K562 (cell line): ENCODE measurements around the gene MYBPC3. TPM values are rescaled to one million over a fixed set of nuclear protein-coding genes. Genes with fewer than 3 reads are reported as not detected.

ENCODE experiments used
- ATAC-seq: fragments of 200-7000 bp; cut with Tn5 transposase; 3 replicates; pipeline ENCODE4 v1.9.1; 2020; ENCODE audit warnings: moderate library complexity
- BruUV-seq: library from RNA; stranded (reverse); fragments of 400-500 nt; replicated peaks from 2 replicates; lab custom pipeline; 2021; lab: Mats Ljungman, UMichigan
- CTCF ChIA-PET: fragments of 300-600 bp; formaldehyde crosslinking; extraction: SDS; loops from one replicate; lab custom pipeline; 2021; ENCODE audit warnings: low intra/inter-chr PET ratio; lab: Yijun Ruan, JAX
- POLR2A ChIA-PET: fragments of 300-600, 350-650 bp; sonication (Branson Sonifier 250); formaldehyde crosslinking; extraction: SDS; loops from one replicate; lab custom pipeline; 2021; ENCODE audit warnings: antibody characterized with exemption, inconsistent platforms; lab: Yijun Ruan, JAX
- DNase-seq, 4 experiments: peaks; one replicate each; pipeline versions ENCODE4 v3.0.0 to v3.0.0-alpha.2; 2011 to 2018; ENCODE audit warnings: low spot score in 3 of 4, mixed read lengths in 3 of 4; ENCODE audit errors: extremely low read depth in 1 of 4
- FAIRE-seq: peaks from 2 replicates; lab custom pipeline; 2011; peaks lifted over from hg19 to GRCh38; lab: Jason Lieb, UNC
- H2AFZ ChIP-seq: 2 replicates; pipeline ENCODE4 v1.6.0; 2011; ENCODE audit warnings: low read depth, low read length, control low read depth, inconsistent platforms
- H3K27ac ChIP-seq: fragments of 200-600 bp; 3 replicates; pipeline ENCODE4 v1.8.0; 2011; ENCODE audit warnings: low read depth, mild to moderate bottlenecking, control low read depth, inconsistent platforms, low read length, moderate library complexity, mixed read lengths; ENCODE audit errors: extremely low read depth
- H3K27me3 ChIP-seq, 2 experiments: fragments of 300-600 bp in 1 of 2; 2 replicates in 1 of 2; 3 replicates in 1 of 2; pipeline versions ENCODE4 v1.6.0 to v1.8.0; 2011; ENCODE audit warnings: inconsistent platforms in 2 of 2, low read length in 2 of 2, mild to moderate bottlenecking in 1 of 2, mixed read lengths in 1 of 2, moderate library complexity in 1 of 2; ENCODE audit not compliant: control insufficient read depth in 2 of 2, insufficient read depth in 2 of 2
- H3K36me3 ChIP-seq: fragments of 300-600 bp; 3 replicates; pipeline ENCODE4 v1.8.0; 2011; ENCODE audit warnings: mild to moderate bottlenecking, low read length, inconsistent platforms; ENCODE audit not compliant: control insufficient read depth, insufficient read depth
- H3K4me1 ChIP-seq, 2 experiments: fragments of 200-600 bp in 1 of 2; replicated peaks in 1 of 2; 2 replicates in 1 of 2; 3 replicates in 1 of 2; pipeline versions ENCODE4 v1.5.1 to v1.8.0; 2011; ENCODE audit warnings: inconsistent platforms in 2 of 2, low read length in 2 of 2, mild to moderate bottlenecking in 1 of 2, mixed read lengths in 1 of 2, moderate library complexity in 1 of 2; ENCODE audit not compliant: control insufficient read depth in 2 of 2, insufficient read depth in 2 of 2
- H3K4me2 ChIP-seq: 2 replicates; pipeline ENCODE4 v1.6.1; 2011; ENCODE audit warnings: low read length, control low read depth, inconsistent platforms, mixed read lengths; ENCODE audit not compliant: insufficient read depth
- H3K4me3 ChIP-seq: fragments of 200-600 bp; sonication (generic), shearing (Covaris generic); 2 replicates; pipeline ENCODE4 v1.5.1; 2016; ENCODE audit warnings: control low read depth, inconsistent platforms
- H3K79me2 ChIP-seq: fragments of 200-600 bp; 3 replicates; pipeline ENCODE4 v1.8.0; 2011; ENCODE audit warnings: low read length, inconsistent platforms; ENCODE audit not compliant: control insufficient read depth, insufficient read depth
- H3K9ac ChIP-seq, 2 experiments: 2 replicates each; pipeline versions ENCODE4 v1.6.0 to v1.6.1; 2011; ENCODE audit warnings: low read depth in 2 of 2, low read length in 2 of 2, control low read depth in 1 of 2, inconsistent platforms in 1 of 2, mild to moderate bottlenecking in 1 of 2, mixed read lengths in 1 of 2; ENCODE audit not compliant: insufficient read depth in 1 of 2
- H3K9me1 ChIP-seq: one replicate; pipeline ENCODE4 v1.6.0; 2011; ENCODE audit warnings: inconsistent platforms, mild to moderate bottlenecking, low read length, moderate library complexity; ENCODE audit not compliant: control insufficient read depth, insufficient read depth
- H3K9me3 ChIP-seq: replicated peaks from 2 replicates; pipeline ENCODE4 v1.5.1; 2011; ENCODE audit warnings: low read depth, low read length, inconsistent platforms; ENCODE audit not compliant: control insufficient read depth, insufficient read depth
- H4K20me1 ChIP-seq: replicated peaks from 2 replicates; pipeline ENCODE4 v1.6.1; 2011; ENCODE audit warnings: low read length, inconsistent platforms, mixed read lengths; ENCODE audit not compliant: control insufficient read depth, insufficient read depth
- CREM ChIP-seq: IDR thresholded peaks from 2 replicates; pipeline ENCODE4 v1.6.1; 2014; ENCODE audit warnings: antibody characterized with exemption, low read depth
- FOXJ3 ChIP-seq: sonication (generic); formaldehyde crosslinking; IDR thresholded peaks from 2 replicates; pipeline ENCODE4 v1.4.0; 2020; ENCODE audit warnings: mild to moderate bottlenecking, missing genetic modification reagents
- HMGN3 ChIP-seq: IDR thresholded peaks from 2 replicates; pipeline ENCODE4 v1.6.1; 2011; ENCODE audit warnings: borderline replicate concordance, low read depth, mild to moderate bottlenecking, mixed read lengths, low read length; ENCODE audit not compliant: insufficient read length; ENCODE audit errors: extremely low read depth
- HNRNPH1 ChIP-seq: fragments of 200-400 bp; formaldehyde crosslinking; optimal IDR thresholded peaks from 2 replicates; pipeline ENCODE3; 2017; ENCODE audit warnings: low read depth, mild to moderate bottlenecking, low read length, moderate library complexity
- KDM1A ChIP-seq, 2 experiments: fragments of 450-650 bp; IDR thresholded peaks; 2 replicates each; pipeline ENCODE4 v1.6.1; 2016; ENCODE audit warnings: mild to moderate bottlenecking in 2 of 2
- MAZ ChIP-seq, 2 experiments: fragments of 450-650 bp in 1 of 2; sonication (generic) in 1 of 2; formaldehyde crosslinking; IDR thresholded peaks in 1 of 2; conservative IDR thresholded peaks in 1 of 2; 2 replicates each; pipeline versions ENCODE4 v1.4.0 to v1.5.0; 2020; ENCODE audit warnings: mild to moderate bottlenecking in 1 of 2, missing genetic modification reagents in 1 of 2
- MYBL2 ChIP-seq, 2 experiments: fragments of 450-650 bp in 1 of 2; sonication (generic) in 1 of 2; formaldehyde crosslinking in 1 of 2; IDR thresholded peaks; 2 replicates each; pipeline versions ENCODE4 v1.6.1 to v1.8.1; 2017 to 2022; ENCODE audit warnings: borderline replicate concordance in 1 of 2, inconsistent platforms in 1 of 2, low read depth in 1 of 2, mild to moderate bottlenecking in 1 of 2, missing genetic modification reagents in 1 of 2, moderate library complexity in 1 of 2
- PML ChIP-seq: IDR thresholded peaks from 2 replicates; pipeline ENCODE4 v1.6.1; 2012; ENCODE audit warnings: low read length, inconsistent platforms
- POLR2H ChIP-seq: IDR thresholded peaks from 2 replicates; pipeline ENCODE4 v1.6.1; 2016; ENCODE audit warnings: missing genetic modification characterization, low read depth, mild to moderate bottlenecking, control low read depth, missing compliant biosample characterization, moderate library complexity
- RBBP5 ChIP-seq: fragments of 200-600 bp; sonication (generic); IDR thresholded peaks from 2 replicates; pipeline ENCODE4 v1.6.1; 2012; ENCODE audit warnings: borderline replicate concordance, mild to moderate bottlenecking, low read length, control low read depth, inconsistent platforms; ENCODE audit not compliant: insufficient read depth, poor library complexity, severe bottlenecking
- SMARCA5 ChIP-seq: fragments of 450-650 bp; IDR thresholded peaks from 2 replicates; pipeline ENCODE4 v1.6.1; 2016
- TCF3 ChIP-seq: sonication (generic); formaldehyde crosslinking; IDR thresholded peaks from 2 replicates; pipeline ENCODE4 v1.4.0; 2020; ENCODE audit warnings: mild to moderate bottlenecking, missing genetic modification reagents
- ZBTB7A ChIP-seq: IDR thresholded peaks from 2 replicates; pipeline ENCODE4 v1.6.1; 2011; ENCODE audit warnings: low read depth, mild to moderate bottlenecking, low read length, moderate library complexity, borderline replicate concordance; ENCODE audit not compliant: control insufficient read depth
- ZNF175 ChIP-seq: fragments of 200-800 bp; sonication (Bioruptor generic); IDR thresholded peaks from 2 replicates; pipeline ENCODE4 v1.6.1; 2016; ENCODE audit warnings: low read depth, mild to moderate bottlenecking, missing genetic modification characterization, missing compliant biosample characterization
- ZNF780A ChIP-seq: fragments of 250-450 bp; sonication (Bioruptor Pico); IDR thresholded peaks from 2 replicates; pipeline ENCODE4 v1.5.0; 2021; ENCODE audit warnings: mild to moderate bottlenecking
- WGBS: fragments of 100-300 bp; shearing (Covaris generic); methylation state at CpG from one replicate; pipeline ENCODE4 v1.1.6; 2016; ENCODE audit warnings: low coverage, mixed read lengths; ENCODE audit not compliant: insufficient coverage; ENCODE audit errors: missing lambda C conversion rate; 5-methylcytosine and 5-hydroxymethylcytosine counted together
- in situ Hi-C: fragments of 300-500 bp; cut with MboI; formaldehyde crosslinking; loops from 4 replicates; pipeline ENCODE4 v1.15.0; 2018; ENCODE audit warnings: inconsistent platforms, mixed read lengths
- intact Hi-C: fragments of 100-400 bp; cut with micrococcal nuclease; formaldehyde crosslinking; loops from 2 replicates; pipeline ENCODE4 v1.14.2; 2022
- polyA plus RNA-seq, 8 experiments: library from polyadenylated mRNA; depleted of rRNA in 4 of 8; stranded (reverse) in 5 of 8; unstranded in 3 of 8; fragments of >200 nt; fragmentation: Nextera tagmentation in 2 of 8; fragmentation: Illumina TruSeq in 1 of 8; extraction: Ambion mirVana in 2 of 8; extraction: Trizol in 1 of 8; gene quantifications; 2 replicates each; pipeline versions ENCODE4 v1.2.1 to v1.2.3, GENCODE V29; 2011 to 2014; ENCODE audit warnings: inconsistent platforms in 1 of 8, missing spikeins in 1 of 8
- total RNA-seq, 7 experiments: library from RNA; depleted of rRNA in 6 of 7; stranded (reverse); fragments of >200 nt in 6 of 7; fragmentation: Illumina TruSeq in 2 of 7; extraction: Trizol in 2 of 7; gene quantifications; 2 replicates each; pipeline versions ENCODE4 v1.2.1 to v1.2.3, GENCODE V29; 2011 to 2021; ENCODE audit warnings: low replicate concordance in 1 of 7

The MYBPC3 gene
- total and polyA plus RNA-seq, 9 of the 15 experiments (the other 6 are each of a cell fraction or from before 2014, with no cell fraction given): 0.01 TPM; not detected in 8

GRCh38 chr11:47399860-47400767 lies 47.6 kb upstream of the MYBPC3 start:
- H3K27ac ChIP-seq: peak overlapping the region; percentile 81
- FAIRE-seq (no peak), ATAC-seq (peak; percentile 86), DNase-seq (peak; percentile 65 to 96 (median 92))
- H3K79me2 ChIP-seq: no peaks in the 10 kb centered on the region
- WGBS: 2% methylated on average over 26 of the region's 47 CpGs
- in situ Hi-C loops (no loop called here), intact Hi-C loops (loop anchor here (10.0 kb wide), 1 partner anchor 45 kb away; the partner anchor contains the start of gene MYBPC3)
- H4K20me1 ChIP-seq: no peaks in the 10 kb centered on the region
- H3K9ac ChIP-seq: peak overlapping the region; percentile 65 to 87
- ChIA-PET POLR2A (interaction anchor here (0.6 to 1.5 kb wide), 5 partner anchors 22 to 153 kb away, joined by 3 read pairs; partner anchors contain the start of gene SPI1), CTCF (no interaction called here)
- no peaks in the 10 kb centered on the region for H3K36me3 ChIP-seq
- no peaks in the 10 kb centered on the region for H3K9me1 ChIP-seq
- peaks cover 29 to 44% of the 10 kb centered on the region in 2 experiments for H3K4me1 ChIP-seq
- peak overlapping the region; percentile 87 for H3K4me2 ChIP-seq
- no TSS peak for BruUV-seq
- H3K4me3 ChIP-seq: peak overlapping the region; percentile 43
- no peaks in the 10 kb centered on the region for H3K27me3 ChIP-seq
- no peaks in the 10 kb centered on the region for H3K9me3 ChIP-seq
- H2AFZ ChIP-seq: peak overlapping the region; percentile 81
- TF ChIP-seq ZNF175: 0 out of 2 replicates have a peak, but pooled peaks have one; percentile 45
- TF ChIP-seq CREM: peak; percentile 21; the same call in 1 of the 2 replicates
- TF ChIP-seq HNRNPH1: no peak
- TF ChIP-seq ZBTB7A: peak; percentile 98
- TF ChIP-seq FOXJ3 (CRISPR knock-in tag): no peak
- TF ChIP-seq PML: no peak
- TF ChIP-seq ZNF780A (CRISPR knock-in tag): no peak
- TF ChIP-seq TCF3: 0 out of 2 replicates have a peak, but pooled peaks have one; percentile 36
- peak; percentile 25; the same call in 1 of the 2 replicates for TF ChIP-seq SMARCA5
- TF ChIP-seq RBBP5: no peak
- TF ChIP-seq HMGN3: peak; percentile 45
- peak in 1 of 2 experiments; percentile 45; a peak in 2 of 4 replicates for TF ChIP-seq MAZ (CRISPR knock-in tag; conservative IDR thresholded peaks at IDR 0.05 in 1 of 2, IDR thresholded peaks at IDR 0.05 in 1 of 2)
- no peak for TF ChIP-seq MYBL2 (IDR thresholded peaks at IDR 0.05; ENCODE audit: low read depth)
- no peak for TF ChIP-seq MYBL2 (CRISPR knock-in tag; IDR thresholded peaks at IDR 0.05; ENCODE audit: borderline replicate concordance)
- peak; percentile 71 to 91 for TF ChIP-seq KDM1A (IDR thresholded peaks at IDR 0.05)
- TF ChIP-seq POLR2H (tag): no peak
